ENCODE measurements around the gene GAS6.
"Not testable (repeated sequence)": the region's sequence is repeated elsewhere in the genome, so short reads cannot be mapped to it uniquely, and the experiment has no call there.

The GAS6 gene

DNA sequence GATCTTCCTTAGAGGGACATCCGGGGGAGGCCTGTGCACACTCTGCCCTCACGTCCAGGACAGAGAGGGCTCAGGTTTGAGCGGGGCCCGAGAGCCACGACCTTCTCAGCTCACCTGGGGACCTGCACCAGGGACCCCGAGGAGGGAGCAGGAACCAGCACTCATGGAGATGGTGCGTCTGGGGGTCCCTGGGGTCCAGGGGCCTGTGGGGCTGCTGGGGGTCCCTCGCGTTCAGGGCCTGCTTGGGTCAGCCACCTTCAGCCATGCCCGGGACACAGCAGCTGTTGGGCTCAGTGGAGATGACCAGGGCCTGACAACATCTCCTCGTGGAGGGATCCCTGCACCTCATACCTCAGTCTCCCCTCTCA lies 57.8 kb downstream of the GAS6 start:
- DNase-seq (no peak), ATAC-seq (no peak)

DNA sequence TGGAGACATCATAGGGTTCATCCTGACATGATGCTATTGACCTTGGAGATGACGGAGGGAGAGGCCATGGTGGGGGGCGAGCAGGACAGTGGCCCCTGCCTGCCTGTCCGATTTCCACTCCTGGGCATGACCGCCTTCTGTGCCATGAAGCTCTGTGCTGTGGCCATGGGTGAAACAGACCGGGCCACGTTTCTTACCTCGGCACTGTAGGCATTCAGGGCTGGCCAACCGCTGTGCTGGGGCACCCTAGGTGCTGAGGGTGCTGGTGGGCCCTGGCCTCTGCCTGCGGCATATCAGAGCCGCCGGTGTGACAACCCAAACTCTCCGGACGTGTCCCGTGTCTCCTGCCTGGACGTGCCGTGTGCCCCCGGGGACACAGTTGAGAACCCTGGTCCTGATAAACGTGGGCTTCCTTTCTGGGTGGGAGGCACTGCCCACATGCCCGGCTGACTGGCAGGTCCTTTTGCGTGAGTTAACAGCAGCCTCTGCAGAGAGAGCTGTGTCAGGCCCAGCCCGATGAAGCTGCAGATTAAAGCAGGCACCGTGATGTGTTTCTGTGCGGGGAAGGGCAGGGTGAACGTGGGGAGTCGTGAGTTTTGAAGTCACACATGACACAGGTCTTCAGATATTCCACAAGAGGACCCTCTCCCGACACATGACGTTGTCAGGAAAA lies 58.3 kb downstream of the GAS6 start:
- ATAC-seq (no peak), DNase-seq (no peak)

DNA sequence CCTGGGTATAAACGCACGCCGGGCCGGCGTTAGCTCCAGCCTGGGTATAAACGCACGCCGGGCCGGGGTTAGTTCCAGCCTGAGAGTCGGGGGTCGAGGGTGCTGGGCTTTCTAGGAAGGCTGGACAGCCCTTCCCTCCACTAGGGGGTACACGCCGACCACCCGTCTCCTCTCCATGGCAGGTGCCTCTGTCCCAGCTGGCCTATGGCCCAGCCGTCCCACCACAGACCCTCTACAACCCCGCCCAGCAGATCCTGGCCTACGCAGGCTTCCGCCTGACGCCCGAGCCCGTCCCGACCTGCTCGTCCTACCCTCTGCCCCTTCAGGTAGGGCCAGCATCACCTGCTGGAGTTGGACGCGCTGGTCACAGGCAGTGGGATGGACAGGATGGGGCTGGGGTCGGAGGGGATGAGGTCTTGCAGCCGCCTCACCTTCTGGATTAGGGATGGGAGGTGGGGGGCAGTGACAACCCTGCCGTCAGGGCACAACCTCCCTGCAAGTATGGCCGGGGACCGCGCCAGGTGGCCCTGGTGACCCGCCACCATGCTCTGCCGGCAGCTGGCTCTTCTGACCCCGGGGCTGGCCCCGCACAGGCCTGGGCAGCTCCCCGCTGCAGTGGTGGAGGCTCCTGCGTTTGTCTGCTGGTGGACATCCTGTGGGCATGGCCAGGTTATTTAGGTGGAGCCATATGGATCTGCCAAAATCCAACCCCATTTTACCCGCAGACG lies 59.0 kb downstream of the GAS6 start:
- ATAC-seq: no peak
- DNase-seq: no peak

DNA sequence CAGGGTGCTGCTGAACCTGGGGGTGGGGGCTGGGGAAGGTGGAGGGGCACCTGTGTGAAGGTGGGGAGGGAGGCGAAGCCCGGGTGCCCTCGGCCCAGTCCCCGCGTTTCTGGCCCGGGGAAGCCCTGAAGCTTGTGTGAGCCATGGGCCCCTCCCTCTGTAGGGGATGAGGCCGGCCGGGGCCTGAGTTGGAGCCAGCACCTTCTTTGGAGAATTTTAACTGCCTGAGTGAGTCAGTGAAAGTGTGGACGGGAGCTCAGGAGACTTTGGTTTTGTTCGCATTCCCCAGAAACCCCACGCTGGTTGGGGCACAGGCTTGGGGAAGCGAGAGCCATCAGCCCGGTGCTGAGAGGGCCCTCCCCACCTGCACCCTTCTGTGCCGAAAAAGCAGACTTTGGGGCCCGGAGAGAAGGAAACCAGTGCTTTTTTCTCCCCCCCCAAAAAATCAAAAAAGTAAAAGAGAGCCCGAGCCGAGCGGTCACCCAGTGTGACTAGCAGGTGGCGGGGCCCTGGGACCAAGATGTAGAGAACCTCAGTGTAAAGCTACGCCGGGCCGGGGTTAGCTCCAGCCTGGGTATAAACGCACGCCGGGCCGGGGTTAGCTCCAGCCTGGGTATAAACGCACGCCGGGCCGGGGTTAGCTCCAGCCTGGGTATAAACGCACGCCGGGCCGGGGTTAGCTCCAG lies 59.7 kb downstream of the GAS6 start:
- DNase-seq (no peak), ATAC-seq (no peak)

DNA sequence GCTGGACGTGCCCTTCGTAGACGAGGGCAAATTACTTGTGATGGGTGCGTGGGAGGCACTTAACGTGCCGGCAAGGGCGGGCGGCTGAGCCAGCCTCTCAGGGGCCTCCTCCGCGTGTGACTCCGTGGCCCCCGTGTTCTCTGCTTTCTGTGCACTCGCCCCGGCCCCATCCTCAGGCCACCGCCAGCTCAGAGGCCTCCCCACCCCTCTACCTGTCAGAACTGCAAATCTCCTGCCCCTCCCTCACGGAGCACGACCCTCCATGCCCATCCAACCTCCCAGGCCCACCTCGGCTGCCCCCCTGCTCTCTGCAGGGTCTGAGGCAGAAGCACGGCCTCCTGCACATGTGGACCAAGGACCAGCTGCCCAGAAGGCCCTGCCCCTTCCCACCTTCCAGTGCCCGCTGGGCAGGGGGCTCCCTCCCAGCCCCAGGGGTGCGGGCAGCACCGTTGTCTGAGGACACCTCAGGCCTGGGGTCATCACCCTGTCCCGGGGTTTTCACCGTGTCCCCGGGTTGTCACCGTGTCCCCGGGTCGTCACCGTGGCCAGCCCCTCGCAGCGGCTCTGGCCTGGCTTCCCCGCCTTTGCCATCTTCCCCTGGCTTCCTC lies 60.4 kb downstream of the GAS6 start:
- no peak for ATAC-seq
- DNase-seq: no peak

DNA sequence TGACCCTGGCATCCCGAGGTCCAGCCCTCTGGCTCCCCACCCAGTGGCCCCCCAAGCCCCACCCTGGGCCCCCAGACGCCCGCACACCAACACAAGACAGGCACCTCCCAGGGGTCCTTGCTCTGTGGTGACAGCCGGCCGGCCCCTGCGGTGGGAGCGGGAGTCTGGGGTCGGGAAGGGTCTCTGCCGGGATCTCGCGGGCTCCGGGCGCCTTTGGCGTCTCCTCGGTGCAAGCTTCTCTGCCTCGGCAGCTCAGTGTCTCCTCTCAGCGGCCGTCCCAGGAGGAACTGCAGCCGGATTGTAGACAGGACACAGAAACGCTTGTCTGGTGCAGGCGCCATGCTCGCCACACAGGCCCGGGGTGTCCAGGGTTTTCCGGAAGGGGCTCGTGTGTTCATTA lies 61.1 kb downstream of the GAS6 start:
- no peak for ATAC-seq
- DNase-seq: no peak

DNA sequence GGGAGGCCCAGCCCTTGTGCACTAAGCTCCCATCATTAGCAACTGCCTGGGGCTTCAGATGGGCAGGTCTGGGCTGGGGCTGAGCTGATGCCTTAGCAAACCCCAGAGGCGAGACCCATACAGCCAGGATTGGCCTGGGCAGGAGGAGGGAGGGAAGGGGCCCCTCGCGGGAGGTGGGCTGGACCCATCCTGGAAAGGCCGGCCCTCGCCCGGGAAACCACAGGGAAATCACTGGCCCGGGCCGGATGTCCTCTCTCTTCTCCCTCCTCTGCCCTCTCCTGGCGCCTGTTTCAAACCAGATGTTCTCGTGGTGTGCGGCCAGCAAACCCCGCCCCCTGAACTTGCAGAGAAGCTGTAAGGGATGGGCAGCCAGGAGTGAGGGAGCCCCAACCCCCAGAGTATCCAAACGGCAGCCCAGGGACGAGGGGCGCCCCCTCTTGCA lies 61.8 kb downstream of the GAS6 start:
- ATAC-seq (no peak), DNase-seq (no peak)

DNA sequence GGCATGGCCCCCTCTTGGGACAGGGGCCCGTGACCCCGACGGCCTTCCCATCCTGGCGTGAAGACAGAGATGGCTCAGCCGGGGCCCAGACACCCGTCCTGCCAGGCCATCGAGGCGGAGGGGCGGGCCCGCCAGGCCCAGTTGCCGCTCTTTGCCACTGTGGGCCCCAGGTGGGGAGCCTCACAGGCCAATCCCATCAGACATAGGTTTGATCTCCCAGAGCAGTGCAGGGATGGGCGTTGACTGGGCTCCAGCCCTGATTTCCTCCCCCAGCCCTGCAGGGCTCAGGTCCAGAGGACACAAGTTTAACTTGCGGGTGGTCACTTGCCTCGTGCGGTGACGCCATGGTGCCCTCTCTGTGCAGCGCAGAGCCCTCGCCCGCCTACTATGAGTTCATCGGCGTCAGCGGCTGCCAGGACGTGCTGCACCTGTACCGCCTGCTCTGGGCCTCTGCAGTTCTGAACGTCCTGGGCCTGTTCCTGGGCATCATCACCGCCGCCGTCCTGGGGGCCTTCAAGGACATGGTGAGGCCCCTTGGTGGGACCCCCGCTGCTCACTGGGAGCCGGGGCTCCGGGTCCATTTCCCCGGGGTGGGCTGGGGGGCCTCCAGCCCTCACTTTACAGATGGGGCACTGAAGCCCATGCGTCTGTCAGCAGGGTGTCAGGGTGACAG lies 62.5 kb downstream of the GAS6 start:
- DNase-seq (no peak), ATAC-seq (no peak)

DNA sequence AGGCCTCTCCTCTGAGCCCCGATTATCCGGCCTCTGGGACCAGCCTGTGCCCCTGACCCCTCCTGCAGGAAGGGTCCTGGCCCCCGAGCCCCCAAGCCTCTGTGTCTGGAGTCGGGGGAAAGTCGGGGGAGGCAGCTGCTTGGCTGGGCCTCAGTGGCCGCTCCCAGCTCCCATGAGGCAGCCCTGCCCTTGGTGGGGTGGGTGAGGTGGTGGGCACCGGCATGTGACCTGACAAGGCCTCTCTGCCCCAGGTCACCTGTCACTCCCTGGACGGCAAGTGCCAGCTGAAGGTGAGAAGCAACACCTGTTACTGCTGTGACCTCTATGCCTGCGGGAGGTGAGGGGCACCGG lies 63.3 kb downstream of the GAS6 start:
- DNase-seq (no peak), ATAC-seq (no peak)

DNA sequence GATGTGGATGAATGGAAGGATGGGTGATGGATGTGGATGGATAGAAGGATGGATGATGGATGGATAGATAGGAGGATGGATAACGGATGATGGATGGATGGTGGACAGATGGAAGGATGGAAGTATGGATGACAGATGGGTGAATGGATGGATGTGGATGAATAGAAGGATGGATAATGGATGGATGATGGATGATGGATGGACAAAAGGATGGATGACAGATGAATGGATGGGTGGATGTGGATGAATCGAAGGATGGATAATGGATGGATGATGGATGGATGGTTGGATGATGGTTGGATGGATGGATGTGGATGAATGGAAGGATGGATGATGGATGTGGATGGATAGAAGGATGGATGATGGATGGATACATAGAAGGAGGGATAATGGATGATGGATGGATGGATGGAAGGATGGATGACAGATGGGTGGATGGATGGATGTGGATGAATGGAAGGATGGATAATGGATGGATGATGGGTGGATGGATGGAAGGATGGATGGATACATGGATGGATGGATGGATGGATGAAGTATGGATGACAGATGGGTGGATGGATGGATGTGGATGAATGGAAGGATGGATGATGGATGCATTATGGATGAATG lies 65.6 kb downstream of the GAS6 start:
- DNase-seq (no peak), ATAC-seq (no peak)

DNA sequence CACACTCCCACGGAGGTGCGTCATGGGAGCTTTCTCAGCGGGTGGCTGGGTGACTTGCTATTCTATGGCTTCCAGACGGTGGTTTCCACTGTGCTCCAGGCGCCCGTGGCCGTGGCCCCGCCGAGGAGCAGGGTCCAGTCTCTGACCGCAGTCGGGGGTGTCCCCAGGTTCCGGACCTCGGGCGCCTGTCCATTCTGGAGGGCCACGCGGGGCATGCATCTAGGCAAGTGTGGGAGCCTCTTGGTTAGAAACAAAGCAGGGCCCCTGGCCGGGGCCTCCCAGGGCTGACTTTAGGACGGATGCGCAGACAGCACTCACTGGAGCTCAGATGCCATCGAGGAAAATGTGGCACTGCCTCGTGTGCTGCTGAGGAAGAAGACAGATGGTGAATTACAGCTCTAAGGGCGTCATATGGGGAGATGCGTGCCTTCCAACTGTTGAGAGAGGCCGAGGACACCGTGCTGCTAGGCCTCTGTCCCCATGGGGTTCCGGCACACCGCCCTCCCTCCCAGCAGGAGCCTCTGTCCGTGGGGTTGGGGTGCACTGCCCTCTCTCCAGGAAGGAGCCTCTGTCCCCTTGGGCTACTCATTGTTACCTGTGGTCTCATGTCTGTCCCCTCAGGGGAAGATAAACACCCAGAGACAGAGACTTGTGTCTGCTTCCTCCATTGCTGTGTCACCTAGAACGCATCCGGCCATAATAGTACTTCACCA lies 66.8 kb downstream of the GAS6 start:
- no peak for DNase-seq
- ATAC-seq: no peak

DNA sequence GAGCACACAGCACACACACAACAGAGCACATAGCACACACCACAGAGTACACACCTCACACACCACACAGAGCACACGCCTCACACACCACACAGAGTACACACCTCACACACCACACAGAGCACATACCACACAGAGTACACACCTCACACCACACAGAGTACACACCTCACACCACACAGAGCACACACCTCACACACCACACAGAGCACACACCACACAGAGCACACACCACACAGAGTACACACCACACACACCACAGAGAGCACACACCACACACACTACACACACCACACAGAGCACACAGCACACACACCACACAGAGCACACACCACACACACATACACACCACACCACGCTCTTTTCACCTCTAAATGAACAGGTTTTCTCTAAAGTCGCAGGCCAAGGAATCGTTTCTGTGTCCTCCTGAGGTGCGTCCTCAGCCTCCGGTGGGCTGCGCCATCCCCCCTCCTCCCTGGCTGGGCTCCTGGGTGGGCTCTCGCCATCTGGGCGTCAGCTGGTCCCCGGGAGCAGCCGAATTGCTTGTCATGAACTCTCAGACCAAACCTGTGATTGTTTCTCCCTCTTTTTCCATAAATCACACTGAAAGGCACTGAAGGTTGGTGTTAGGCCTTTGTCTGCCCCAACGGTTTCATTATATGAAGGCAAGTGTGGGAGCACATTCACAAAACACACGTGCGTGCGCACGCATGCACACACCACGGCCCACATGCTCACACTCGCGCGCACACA lies 67.5 kb downstream of the GAS6 start:
- DNase-seq (no peak), ATAC-seq (no peak)

DNA sequence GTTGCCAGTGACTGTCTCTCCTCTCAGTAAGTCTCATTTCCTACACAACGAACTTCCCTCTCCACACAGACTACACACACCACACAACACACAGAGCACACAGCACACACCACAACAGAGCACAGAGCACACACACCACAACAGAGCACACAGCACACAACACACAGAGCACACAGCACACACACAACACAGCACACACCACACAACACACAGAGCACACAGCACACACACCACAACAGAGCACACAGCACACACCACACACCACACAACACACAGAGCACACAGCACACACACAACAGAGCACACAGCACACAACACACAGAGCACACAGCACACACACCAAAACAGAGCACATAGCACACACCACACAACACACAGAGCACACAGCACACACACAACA lies 68.5 kb downstream of the GAS6 start:
- ATAC-seq: not testable (repeated sequence)

DNA sequence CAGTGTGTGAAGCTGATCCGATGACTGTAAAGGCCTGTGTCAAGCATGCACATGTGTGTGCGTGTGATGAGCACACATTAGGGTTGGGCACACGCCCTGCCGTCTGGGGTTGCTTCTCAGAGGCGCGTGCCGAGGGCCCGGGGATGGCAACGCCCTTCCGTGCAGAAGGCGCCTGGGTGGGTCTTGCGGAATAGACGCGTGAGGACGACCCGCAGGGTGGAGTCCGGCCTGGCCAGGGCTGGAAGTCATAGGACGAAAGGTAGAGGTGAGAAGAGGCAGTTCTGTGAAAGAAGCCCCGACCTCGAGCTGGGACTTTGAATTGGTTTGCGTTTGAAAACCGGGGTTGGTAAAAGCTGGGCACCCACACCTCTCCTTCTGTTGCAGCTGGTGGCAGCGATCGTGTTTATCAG lies 69.1 kb downstream of the GAS6 start:
- no peak for DNase-seq
- ATAC-seq: no peak

More for the DNA sequence above, 68.5 kb downstream of the GAS6 start:
- DNase-seq: not testable (repeated sequence)

DNA sequence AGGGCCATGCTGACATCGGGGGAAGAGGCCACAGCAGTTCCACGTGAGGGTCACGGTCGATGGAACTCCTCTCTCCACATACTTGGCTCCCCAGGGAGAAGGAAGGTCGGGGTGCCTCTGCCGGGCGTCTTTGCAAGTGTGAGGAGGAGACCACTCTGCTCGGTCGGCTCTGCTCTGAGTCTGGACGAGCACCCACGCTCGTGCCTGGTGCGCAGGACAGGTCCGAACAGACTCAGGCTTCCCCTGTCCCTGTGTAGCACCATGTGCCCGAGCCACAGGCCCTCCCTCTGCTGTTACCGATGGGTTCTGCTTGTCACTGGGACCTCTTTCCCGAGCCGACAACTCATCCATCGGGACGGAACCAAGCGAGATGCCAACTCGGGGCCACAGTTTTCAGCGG lies 69.8 kb downstream of the GAS6 start:
- ATAC-seq: no peak
- DNase-seq: no peak

DNA sequence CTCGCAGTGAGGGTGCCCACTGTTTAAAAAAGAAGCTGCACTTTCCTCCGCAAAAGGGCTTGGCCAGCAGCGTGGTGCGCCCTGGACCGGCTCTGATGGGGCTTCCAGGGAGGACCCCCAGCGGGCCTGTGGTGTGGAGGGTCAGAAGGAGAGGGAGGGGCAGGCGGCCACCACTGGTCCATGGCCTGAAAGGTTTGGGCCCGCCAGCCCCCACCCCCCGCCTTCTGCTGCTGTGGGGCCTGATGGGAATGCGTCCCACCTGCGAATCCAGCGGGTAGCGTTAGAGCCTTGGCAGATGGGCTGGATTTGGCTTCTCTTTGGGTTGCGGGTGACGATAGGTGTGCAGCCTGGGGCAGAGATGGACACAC lies 70.2 kb downstream of the GAS6 start:
- ATAC-seq (no peak), DNase-seq (no peak)

DNA sequence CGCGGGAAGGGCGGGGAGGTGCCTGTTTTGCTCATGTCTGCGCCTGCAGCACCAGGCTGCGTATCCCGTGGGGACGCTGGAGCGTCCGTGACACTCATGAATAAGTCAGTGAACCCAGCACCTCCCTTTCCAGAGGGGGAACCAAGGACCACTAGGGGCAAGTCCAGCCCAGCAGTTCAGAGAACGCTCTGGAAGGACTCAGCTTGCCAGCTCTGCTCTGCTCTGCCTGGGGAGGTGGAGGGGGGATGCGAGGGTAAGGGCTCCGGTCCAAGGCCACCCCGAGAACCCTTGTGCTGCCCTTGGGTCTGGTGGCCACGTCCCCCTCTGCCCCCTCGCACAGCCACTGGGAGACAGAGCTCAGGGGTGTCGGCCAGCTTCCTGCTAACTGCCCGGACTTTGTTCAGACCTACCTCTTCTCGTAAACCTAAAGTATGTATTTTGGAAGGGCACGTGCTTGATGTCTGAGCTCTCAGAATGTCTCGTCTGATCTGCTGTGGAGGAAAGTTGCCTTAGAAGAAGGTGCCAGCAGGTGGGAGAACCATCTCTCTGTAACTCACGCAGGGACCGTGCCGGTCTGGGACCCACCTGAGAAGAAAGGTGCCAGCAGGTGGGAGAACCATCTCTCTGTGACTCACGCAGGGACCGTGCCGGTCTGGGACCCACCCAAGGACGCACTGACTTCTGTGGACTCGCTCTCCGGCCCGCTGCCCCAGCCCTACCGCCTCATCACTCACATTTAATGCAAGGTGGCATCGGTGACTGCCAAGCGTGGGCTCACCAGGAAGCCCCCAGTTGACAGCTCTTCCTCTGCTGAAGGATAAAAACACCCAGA lies 70.8 kb downstream of the GAS6 start:
- no peak for ATAC-seq
- no peak for DNase-seq

DNA sequence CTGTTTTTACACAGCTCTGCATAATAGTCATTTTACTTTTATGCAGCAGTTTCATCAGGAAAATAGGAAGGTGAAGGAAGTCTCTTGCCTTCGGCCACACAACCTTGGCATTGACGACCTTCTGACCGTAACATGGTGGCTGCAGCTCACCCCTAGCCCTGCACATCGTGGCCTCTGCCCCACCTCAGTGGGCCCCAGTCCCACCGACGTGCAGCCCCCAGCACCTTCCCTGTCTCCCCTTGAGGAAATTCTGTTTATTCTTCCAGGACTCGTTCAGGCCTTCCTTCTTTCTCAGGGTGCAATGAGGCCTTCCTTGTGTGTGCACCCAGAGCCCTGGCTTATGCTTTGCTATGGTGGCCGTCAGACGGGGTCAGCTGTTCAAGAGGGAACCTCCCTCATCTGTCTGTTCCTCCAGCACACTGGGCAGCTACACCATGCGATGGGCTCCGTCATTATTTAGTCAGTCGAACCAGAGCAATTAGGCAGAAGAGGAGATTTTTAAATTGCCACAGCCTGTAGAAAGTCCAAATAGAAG lies 71.6 kb downstream of the GAS6 start:
- no peak for ATAC-seq

DNA sequence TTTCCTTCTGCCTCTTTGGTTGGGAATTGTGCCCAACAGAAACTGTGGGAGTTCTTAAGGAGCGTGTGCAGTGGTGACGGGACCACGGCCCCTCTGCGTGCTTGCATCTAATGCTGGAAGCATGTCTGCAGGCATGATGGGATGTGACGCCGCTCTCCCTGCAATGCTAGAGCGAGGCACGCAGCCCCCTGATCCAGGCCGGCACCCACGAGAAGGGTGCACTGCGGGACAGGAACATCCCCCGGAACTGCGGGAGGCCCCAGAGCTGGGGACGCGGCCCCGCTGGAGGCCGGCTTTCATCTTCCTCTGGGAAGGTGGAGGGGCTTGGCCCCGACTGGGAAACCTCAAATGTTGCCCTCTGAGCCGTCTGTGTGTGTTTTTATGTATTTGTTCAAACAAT lies 72.1 kb downstream of the GAS6 start:
- ATAC-seq (no peak), DNase-seq (no peak)

More for the DNA sequence above, 71.6 kb downstream of the GAS6 start:
- DNase-seq: no peak

DNA sequence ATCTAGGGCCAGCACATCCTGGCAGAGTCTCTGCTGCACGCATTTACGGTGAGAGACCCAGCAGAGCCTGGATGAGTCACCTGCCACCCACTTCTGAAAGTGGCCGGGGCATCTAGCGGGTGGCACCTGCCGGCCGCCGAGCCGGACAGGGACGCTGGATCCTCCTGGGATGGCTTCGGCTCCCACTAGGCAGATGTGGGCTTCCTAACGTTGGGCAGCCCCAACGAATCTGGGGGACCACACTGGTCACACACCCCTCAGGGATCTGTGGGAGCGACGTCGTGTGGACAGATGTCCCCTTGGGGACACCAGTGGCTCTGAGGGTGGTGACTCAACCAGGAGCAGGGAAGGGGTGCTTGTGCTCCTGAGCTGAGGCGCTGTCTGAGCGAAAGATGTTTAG lies 72.7 kb downstream of the GAS6 start:
- no peak for DNase-seq
- ATAC-seq: no peak
